H9 (cell line): ENCODE results near the gene CHN2. TPM values are rescaled to one million over a fixed set of nuclear protein-coding genes. Genes with fewer than 3 reads are reported as not detected.

Experiments
- DNase-seq: peaks from one replicate; pipeline ENCODE4 v3.0.0-alpha.2; 2017
- H2AFZ ChIP-seq: one replicate; pipeline ENCODE4 v1.6.1; 2013; ENCODE audit warnings: mild to moderate bottlenecking, low read length, control low read depth, moderate library complexity
- H2AK5ac ChIP-seq: 2 replicates; pipeline ENCODE4 v1.6.1; 2013; ENCODE audit warnings: low read length, control low read depth, mixed read lengths; ENCODE audit not compliant: insufficient read length
- H2BK120ac ChIP-seq: one replicate; pipeline ENCODE4 v1.6.1; 2013; ENCODE audit warnings: low read depth, mild to moderate bottlenecking, low read length, control low read depth, inconsistent platforms; ENCODE audit not compliant: poor library complexity, severe bottlenecking
- H2BK12ac ChIP-seq: 2 replicates; pipeline ENCODE4 v1.6.1; 2013; ENCODE audit warnings: low read length, control low read depth, mixed read lengths, low read depth; ENCODE audit not compliant: insufficient read length
- H2BK15ac ChIP-seq: 2 replicates; pipeline ENCODE4 v1.6.1; 2013; ENCODE audit warnings: low read depth, low read length, control low read depth
- H2BK20ac ChIP-seq: one replicate; pipeline ENCODE4 v1.6.1; 2013; ENCODE audit warnings: low read depth, mild to moderate bottlenecking, low read length, control low read depth, inconsistent platforms; ENCODE audit not compliant: poor library complexity, severe bottlenecking
- H2BK5ac ChIP-seq: 2 replicates; pipeline ENCODE4 v1.6.1; 2013; ENCODE audit warnings: low read length, control low read depth, mixed read lengths; ENCODE audit not compliant: insufficient read length
- H3K14ac ChIP-seq: 2 replicates; pipeline ENCODE4 v1.6.1; 2013; ENCODE audit warnings: low read length, control low read depth; ENCODE audit not compliant: insufficient read depth
- H3K18ac ChIP-seq: 2 replicates; pipeline ENCODE4 v1.6.1; 2013; ENCODE audit warnings: low read depth, mild to moderate bottlenecking, mixed read lengths, low read length, control low read depth; ENCODE audit not compliant: insufficient read length
- H3K23ac ChIP-seq: 2 replicates; pipeline ENCODE4 v1.6.1; 2013; ENCODE audit warnings: low read length, control low read depth, mixed read lengths, low read depth; ENCODE audit not compliant: insufficient read length
- H3K23me2 ChIP-seq: 2 replicates; pipeline ENCODE4 v1.6.1; 2013; ENCODE audit warnings: low read depth, mild to moderate bottlenecking, mixed read lengths, low read length, control low read depth; ENCODE audit not compliant: insufficient read length, poor library complexity, severe bottlenecking
- H3K27ac ChIP-seq: 2 replicates; pipeline ENCODE4 v1.5.1; 2013; ENCODE audit warnings: low read length, control low read depth, mixed read lengths, low read depth; ENCODE audit not compliant: insufficient read length
- H3K27me3 ChIP-seq: 2 replicates; pipeline ENCODE4 v1.6.1; 2013; ENCODE audit warnings: low read length, control low read depth, inconsistent platforms; ENCODE audit not compliant: insufficient read depth
- H3K4ac ChIP-seq: 2 replicates; pipeline ENCODE4 v1.6.1; 2013; ENCODE audit warnings: low read depth, mild to moderate bottlenecking, control low read depth, inconsistent platforms, low read length, moderate library complexity
- H3K4me1 ChIP-seq: 2 replicates; pipeline ENCODE4 v1.6.1; 2013; ENCODE audit warnings: low read length, control low read depth, inconsistent platforms; ENCODE audit not compliant: insufficient read depth
- H3K4me2 ChIP-seq: 2 replicates; pipeline ENCODE4 v1.6.1; 2013; ENCODE audit warnings: low read length, control low read depth, mixed read lengths; ENCODE audit not compliant: insufficient read length, insufficient read depth
- H3K56ac ChIP-seq: 2 replicates; pipeline ENCODE4 v1.6.1; 2013; ENCODE audit warnings: low read depth, mild to moderate bottlenecking, mixed read lengths, low read length, control low read depth; ENCODE audit not compliant: insufficient read length
- H3K79me1 ChIP-seq: 2 replicates; pipeline ENCODE4 v1.6.1; 2013; ENCODE audit warnings: low read depth, mild to moderate bottlenecking, moderate library complexity, low read length, control low read depth, inconsistent platforms; ENCODE audit not compliant: insufficient read depth, poor library complexity, severe bottlenecking
- H3K79me2 ChIP-seq: 2 replicates; pipeline ENCODE4 v1.6.1; 2013; ENCODE audit warnings: low read length, control low read depth, inconsistent platforms; ENCODE audit not compliant: insufficient read depth
- H3K9ac ChIP-seq: 2 replicates; pipeline ENCODE4 v1.6.1; 2013; ENCODE audit warnings: low read length, control low read depth, mixed read lengths; ENCODE audit not compliant: insufficient read length; ENCODE audit errors: extremely low read depth
- H3K9me3 ChIP-seq: one replicate; pipeline ENCODE4 v1.6.1; 2013; ENCODE audit warnings: low read depth, low read length, inconsistent platforms; ENCODE audit not compliant: control insufficient read depth
- H3T11ph ChIP-seq: one replicate; pipeline ENCODE4 v1.6.1; 2013; ENCODE audit warnings: mild to moderate bottlenecking, low read length, control low read depth, inconsistent platforms
- H4K20me1 ChIP-seq: one replicate; pipeline ENCODE4 v1.6.1; 2013; ENCODE audit not compliant: control insufficient read depth, insufficient read length, insufficient read depth
- H4K5ac ChIP-seq: 2 replicates; pipeline ENCODE4 v1.6.1; 2013; ENCODE audit warnings: low read depth, mild to moderate bottlenecking, mixed read lengths, low read length, control low read depth; ENCODE audit not compliant: insufficient read length
- H4K8ac ChIP-seq: replicated peaks from 2 replicates; pipeline ENCODE4 v1.6.1; 2013; ENCODE audit warnings: low read length, control low read depth, mixed read lengths, low read depth; ENCODE audit not compliant: insufficient read length
- H4K91ac ChIP-seq: 2 replicates; pipeline ENCODE4 v1.6.1; 2013; ENCODE audit warnings: low read depth, mild to moderate bottlenecking, moderate library complexity, mixed read lengths, low read length, control low read depth; ENCODE audit not compliant: insufficient read length
- H3K27ac Mint-ChIP-seq, 3 experiments: 2 replicates in 2 of 3; 3 replicates in 1 of 3; pipeline ENCODE4 v1.8.0; 2020 to 2021; ENCODE audit warnings: mixed read lengths in 3 of 3, mild to moderate bottlenecking in 1 of 3, moderate library complexity in 1 of 3
- H3K27me3 Mint-ChIP-seq: 2 replicates; pipeline ENCODE4 v1.8.0; 2021; ENCODE audit warnings: low read depth, mild to moderate bottlenecking, moderate library complexity, mixed read lengths
- H3K36me3 Mint-ChIP-seq, 3 experiments: 2 replicates in 2 of 3; 3 replicates in 1 of 3; pipeline ENCODE4 v1.8.0; 2020 to 2021; ENCODE audit warnings: low read depth in 3 of 3, mixed read lengths in 3 of 3; ENCODE audit not compliant: insufficient read depth in 1 of 3
- H3K4me1 Mint-ChIP-seq, 2 experiments: 2 replicates each; pipeline ENCODE4 v1.8.0; 2020; ENCODE audit warnings: mixed read lengths in 2 of 2
- H3K4me3 Mint-ChIP-seq, 2 experiments: 2 replicates in 1 of 2; 3 replicates in 1 of 2; pipeline ENCODE4 v1.8.0; 2020 to 2021; ENCODE audit warnings: mild to moderate bottlenecking in 2 of 2, mixed read lengths in 2 of 2, moderate library complexity in 1 of 2
- H3K9me3 Mint-ChIP-seq, 2 experiments: 2 replicates in 1 of 2; 3 replicates in 1 of 2; pipeline ENCODE4 v1.8.0; 2020; ENCODE audit warnings: mild to moderate bottlenecking in 2 of 2, mixed read lengths in 2 of 2, moderate library complexity in 1 of 2
- CTCF ChIP-seq: fragments of 200-600 bp; sonication (generic); conservative IDR thresholded peaks from 3 replicates; pipeline ENCODE4 v1.8.0; 2021; ENCODE audit warnings: antibody characterized with exemption, mild to moderate bottlenecking
- WGBS: extraction: QIAGEN DNeasy Blood & Tissue Kit; methylation state at CpG from one replicate; pipeline ENCODE4 v1.1.7; 2013; ENCODE audit warnings: missing lambda C conversion rate, low lambda C conversion rate, mixed read lengths; ENCODE audit not compliant: insufficient read length; ENCODE audit errors: extremely low coverage; 5-methylcytosine and 5-hydroxymethylcytosine counted together
- long read RNA-seq: library from polyadenylated mRNA; unstranded; transcript quantifications from one replicate; pipeline ENCODE4 v2.0.0, GENCODE V29; 2020
- total RNA-seq: library from RNA; stranded (reverse); gene quantifications from 2 replicates; pipeline ENCODE4 v1.2.1, GENCODE V29; 2021

CHN2 gene
- total RNA-seq = 3.3 and 3.7 TPM in 2 replicates
- long read RNA-seq, transcript CHN2-217 (2 exons, 570 nt) = major isoform, 6 of 7 reads
- long read RNA-seq, partial matches to known transcripts = 1 of 7 reads
- long read RNA-seq, other reads (novel, unspliced or antisense) = 0 of 7 reads

- Histone ChIP-seq H3K27me3 (peaks cover 29% of the 10 kb centered on the region; the same call in 1 of the 2 replicates), H2BK12ac (no peak within 1 kb of the TSS), H4K20me1 (no peaks in the 10 kb centered on the region), H3K56ac (no peak within 1 kb of the TSS), H3K18ac (no peak within 1 kb of the TSS), H3K79me1 (no peaks in the 10 kb centered on the region), H3T11ph (no peak within 1 kb of the TSS), H2BK15ac (no peak within 1 kb of the TSS), H3K23me2 (peaks cover 18% of the 10 kb centered on the region), H2BK5ac (no peak within 1 kb of the TSS), H3K4me2 (peak within 1 kb of the TSS; percentile 86), H2BK20ac (no peak within 1 kb of the TSS), H3K4ac (no peak within 1 kb of the TSS), H3K14ac (no peak within 1 kb of the TSS; the same call in 1 of the 2 replicates), H3K79me2 (no peaks in the 10 kb centered on the region), H4K8ac (no peak within 1 kb of the TSS), H2AFZ (no peak within 1 kb of the TSS), H3K9ac (no peak within 1 kb of the TSS), H3K4me1 (peaks cover 6% of the 10 kb centered on the region), H4K91ac (no peak within 1 kb of the TSS), H2BK120ac (no peak within 1 kb of the TSS), H4K5ac (no peak within 1 kb of the TSS), H3K23ac (no peak within 1 kb of the TSS), H3K9me3 (no peaks in the 10 kb centered on the region), H2AK5ac (no peak within 1 kb of the TSS), H3K27ac (no peak within 1 kb of the TSS)
- H3K36me3 Mint-ChIP-seq = no peaks in the 10 kb centered on the region
- peaks cover 33 to 45% of the 10 kb centered on the region in 2 experiments for H3K4me1 Mint-ChIP-seq
- DNase-seq = peak; percentile 67
- no CpG with 5 or more reads among the region's 89 CpGs for WGBS
- H3K27ac Mint-ChIP-seq = no peak within 1 kb of the TSS
- peaks cover 83% of the 10 kb centered on the region for H3K27me3 Mint-ChIP-seq
- peak within 1 kb of the TSS; percentile 71 to 86 for H3K4me3 Mint-ChIP-seq
- H3K9me3 Mint-ChIP-seq = no peaks in the 10 kb centered on the region
- TF ChIP-seq CTCF = peak; percentile 11; the same call in 1 of the 3 replicates
Measured at GRCh38 chr7:29194594-29195427, at the start of gene CHN2. CHN2 (plus strand) TSS chr7:29194775.
